COLO668 (cell line): ENCODE measurements around the gene CCNL1.
A peak's percentile ranks its signal among the peaks of the same experiment; 100 is the strongest.
"Not testable (repeated sequence)": the region's sequence is repeated elsewhere in the genome, so short reads cannot be mapped to it uniquely, and the experiment has no call there.

Experiments
- DNase-seq: peaks from one replicate; lab custom pipeline; 2025; ENCODE audit not compliant: unreplicated experiment; lab: John Stamatoyannopoulos, UW

CCNL1 gene

GRCh38 chr3:157159762-157160657, at the start of gene CCNL1:
TSS of gene CCNL1 (minus strand) at chr3:157160147. CDS start at chr3:157160094, 53 bp downstream.
- DNase-seq = peak; percentile 96

- DNase-seq = no peak
Measured at GRCh38 chr3:157204880-157205279, 44.9 kb upstream of the CCNL1 start.

- DNase-seq = no peak
Measured at GRCh38 chr3:157204431-157204830, 44.5 kb upstream of the CCNL1 start.

- no peak for DNase-seq
Measured at GRCh38 chr3:157201648-157202278, 41.8 kb upstream of the CCNL1 start.

- DNase-seq = no peak
Measured at GRCh38 chr3:157199841-157200240, 39.9 kb upstream of the CCNL1 start.

- no peak for DNase-seq
Measured at GRCh38 chr3:157195965-157196364, 36.0 kb upstream of the CCNL1 start.

- DNase-seq = not testable (repeated sequence)
Measured at GRCh38 chr3:157191149-157191548, 31.2 kb upstream of the CCNL1 start.

GRCh38 chr3:157190380-157190872, 30.5 kb upstream of the CCNL1 start:
- no peak for DNase-seq

- no peak for DNase-seq
Measured at GRCh38 chr3:157188391-157188790, 28.4 kb upstream of the CCNL1 start.

GRCh38 chr3:157182879-157183278, 22.9 kb upstream of the CCNL1 start:
- no peak for DNase-seq

GRCh38 chr3:157180262-157180661, 20.3 kb upstream of the CCNL1 start:
- no peak for DNase-seq

- no peak for DNase-seq
Measured at GRCh38 chr3:157179365-157179803, 19.4 kb upstream of the CCNL1 start.

GRCh38 chr3:157178503-157179364, 18.8 kb upstream of the CCNL1 start:
- not testable (repeated sequence) for DNase-seq

- not testable (repeated sequence) for DNase-seq
Measured at GRCh38 chr3:157177801-157178453, 18.0 kb upstream of the CCNL1 start.

GRCh38 chr3:157176934-157177333, 17.0 kb upstream of the CCNL1 start:
- no peak for DNase-seq

GRCh38 chr3:157175691-157176507, 16.0 kb upstream of the CCNL1 start:
- DNase-seq = peak; percentile 24

GRCh38 chr3:157174649-157175498, 14.9 kb upstream of the CCNL1 start:
- peak; percentile 97 for DNase-seq

GRCh38 chr3:157174290-157174648, 14.3 kb upstream of the CCNL1 start:
- DNase-seq = peak; percentile 14

- not testable (repeated sequence) for DNase-seq
Measured at GRCh38 chr3:157173343-157173742, 13.4 kb upstream of the CCNL1 start.
